Panc1 (cell line): Measurements from ENCODE around the gene GATAD2B. TPM values are rescaled to one million over a fixed set of nuclear protein-coding genes. Genes with fewer than 3 reads are reported as not detected.

ENCODE experiments used
- ATAC-seq: fragments of 200-7000 bp; cut with Tn5 transposase; 2 replicates; pipeline ENCODE4 v1.9.1; 2020; ENCODE audit warnings: mild to moderate bottlenecking, moderate library complexity
- BruUV-seq: library from RNA; stranded (reverse); fragments of 400-500 nt; replicated peaks from 2 replicates; lab custom pipeline; 2021; lab: Mats Ljungman, UMichigan
- CTCF ChIA-PET: fragments of 300-600 bp; sonication (Branson Sonifier 250); formaldehyde crosslinking; loops from one replicate; lab custom pipeline; 2022; ENCODE audit warnings: antibody characterized with exemption; lab: Charles Lee
- POLR2A ChIA-PET: fragments of 300-600 bp; sonication (Branson Sonifier 250); formaldehyde crosslinking; loops from one replicate; lab custom pipeline; 2022; ENCODE audit warnings: antibody characterized with exemption; lab: Charles Lee
- DNase-seq: peaks from one replicate; pipeline ENCODE4 v3.0.0-alpha.2; 2010; ENCODE audit warnings: low read depth, low spot score
- H3K27ac ChIP-seq: 2 replicates; pipeline ENCODE4 v1.5.1; 2011; ENCODE audit warnings: mild to moderate bottlenecking, low read length, inconsistent platforms
- H3K27me3 ChIP-seq: fragments of 200-500 bp; sonication (Bioruptor generic); 2 replicates; pipeline ENCODE4 v1.6.0; 2014; ENCODE audit warnings: low read length, inconsistent platforms; ENCODE audit not compliant: control insufficient read depth, insufficient read depth
- H3K36me3 ChIP-seq: fragments of 200-500 bp; sonication (Bioruptor generic); 2 replicates; pipeline ENCODE4 v1.5.1; 2014; ENCODE audit warnings: inconsistent platforms, mild to moderate bottlenecking, low read length, moderate library complexity; ENCODE audit not compliant: control insufficient read depth, insufficient read depth
- H3K4me1 ChIP-seq: 2 replicates; pipeline ENCODE4 v1.5.1; 2011; ENCODE audit warnings: inconsistent platforms, mild to moderate bottlenecking, low read length, moderate library complexity; ENCODE audit not compliant: control insufficient read depth, insufficient read depth
- H3K4me3 ChIP-seq, 2 experiments: 2 replicates each; pipeline ENCODE4 v1.5.1; 2011 to 2012; ENCODE audit warnings: low read depth in 2 of 2, low read length in 2 of 2, mild to moderate bottlenecking in 2 of 2, inconsistent platforms in 1 of 2, moderate library complexity in 1 of 2
- H3K9me3 ChIP-seq: fragments of 200-500 bp; sonication (Bioruptor generic); 2 replicates; pipeline ENCODE4 v1.5.1; 2014; ENCODE audit warnings: low read depth, mild to moderate bottlenecking, inconsistent platforms, low read length, moderate library complexity; ENCODE audit not compliant: control insufficient read depth, insufficient read depth
- POLR2AphosphoS5 ChIP-seq: IDR thresholded peaks from 2 replicates; pipeline ENCODE4 v1.6.1; 2012; ENCODE audit warnings: mild to moderate bottlenecking, low read depth, low read length, moderate library complexity
- SIN3A ChIP-seq: IDR thresholded peaks from 2 replicates; pipeline ENCODE4 v1.6.1; 2012; ENCODE audit warnings: low read depth, mild to moderate bottlenecking, low read length, moderate library complexity, borderline replicate concordance; ENCODE audit not compliant: insufficient read depth
- TCF7L2 ChIP-seq: IDR thresholded peaks from 2 replicates; pipeline ENCODE4 v1.6.1; 2011; ENCODE audit warnings: mild to moderate bottlenecking, low read depth, low read length, inconsistent platforms
- in situ Hi-C: cut with HindIII; loops from 2 replicates; pipeline ENCODE4 v1.10.0; 2016; ENCODE audit warnings: low sequenced_read_pairs, low pct_unique_long_range_greater_than_20kb
- intact Hi-C: fragments of 100-400 bp; cut with micrococcal nuclease; formaldehyde crosslinking; loops from one replicate; pipeline ENCODE4 v1.10.0; 2022; ENCODE audit not compliant: unreplicated experiment
- total RNA-seq: library from RNA; stranded (reverse); gene quantifications from one replicate; pipeline ENCODE4 v1.2.1, GENCODE V29; 2021; ENCODE audit not compliant: unreplicated experiment
- TF ChIP-seq, protein P1 (sequence below): fragments of 450-650 bp; IDR thresholded peaks from 2 replicates; pipeline ENCODE4 v1.5.1; 2017; ENCODE audit warnings: mild to moderate bottlenecking
- TF ChIP-seq, protein P2 (sequence below), 2 experiments: IDR thresholded peaks; 2 replicates each; pipeline ENCODE4 v1.6.1; 2011 to 2012; ENCODE audit warnings: low read depth in 2 of 2, control low read depth in 1 of 2, low read length in 1 of 2, mild to moderate bottlenecking in 1 of 2, moderate library complexity in 1 of 2; ENCODE audit not compliant: insufficient read depth in 1 of 2

The GATAD2B gene
- total RNA-seq, 1 experiment from 2014 or later: 47.2 TPM

DNA sequence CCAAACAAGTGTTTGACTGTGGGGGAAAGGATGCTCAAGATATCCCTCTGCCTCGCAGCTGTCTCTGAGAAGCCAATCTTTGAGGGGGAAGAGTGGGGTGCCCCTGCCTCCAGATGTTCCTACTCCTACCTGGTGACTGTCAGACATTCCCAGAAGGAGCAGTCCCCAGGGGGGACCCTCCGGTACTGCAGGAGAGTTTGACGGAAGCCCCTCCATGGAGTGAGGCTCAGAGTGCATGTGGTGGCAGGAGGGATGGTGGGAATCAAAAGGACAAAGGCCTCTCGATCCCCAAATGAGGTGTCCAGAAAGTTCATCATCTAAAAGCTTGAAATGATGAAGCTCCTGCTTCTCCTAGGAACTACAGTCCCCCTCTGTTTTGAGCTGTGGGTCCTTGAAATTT lies 142.2 kb downstream of the GATAD2B start:
- no peak for ATAC-seq
- no peak for TF ChIP-seq SIN3A
- TF ChIP-seq, protein P1, sequence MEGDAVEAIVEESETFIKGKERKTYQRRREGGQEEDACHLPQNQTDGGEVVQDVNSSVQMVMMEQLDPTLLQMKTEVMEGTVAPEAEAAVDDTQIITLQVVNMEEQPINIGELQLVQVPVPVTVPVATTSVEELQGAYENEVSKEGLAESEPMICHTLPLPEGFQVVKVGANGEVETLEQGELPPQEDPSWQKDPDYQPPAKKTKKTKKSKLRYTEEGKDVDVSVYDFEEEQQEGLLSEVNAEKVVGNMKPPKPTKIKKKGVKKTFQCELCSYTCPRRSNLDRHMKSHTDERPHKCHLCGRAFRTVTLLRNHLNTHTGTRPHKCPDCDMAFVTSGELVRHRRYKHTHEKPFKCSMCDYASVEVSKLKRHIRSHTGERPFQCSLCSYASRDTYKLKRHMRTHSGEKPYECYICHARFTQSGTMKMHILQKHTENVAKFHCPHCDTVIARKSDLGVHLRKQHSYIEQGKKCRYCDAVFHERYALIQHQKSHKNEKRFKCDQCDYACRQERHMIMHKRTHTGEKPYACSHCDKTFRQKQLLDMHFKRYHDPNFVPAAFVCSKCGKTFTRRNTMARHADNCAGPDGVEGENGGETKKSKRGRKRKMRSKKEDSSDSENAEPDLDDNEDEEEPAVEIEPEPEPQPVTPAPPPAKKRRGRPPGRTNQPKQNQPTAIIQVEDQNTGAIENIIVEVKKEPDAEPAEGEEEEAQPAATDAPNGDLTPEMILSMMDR: no peak
- TF ChIP-seq, protein P2, sequence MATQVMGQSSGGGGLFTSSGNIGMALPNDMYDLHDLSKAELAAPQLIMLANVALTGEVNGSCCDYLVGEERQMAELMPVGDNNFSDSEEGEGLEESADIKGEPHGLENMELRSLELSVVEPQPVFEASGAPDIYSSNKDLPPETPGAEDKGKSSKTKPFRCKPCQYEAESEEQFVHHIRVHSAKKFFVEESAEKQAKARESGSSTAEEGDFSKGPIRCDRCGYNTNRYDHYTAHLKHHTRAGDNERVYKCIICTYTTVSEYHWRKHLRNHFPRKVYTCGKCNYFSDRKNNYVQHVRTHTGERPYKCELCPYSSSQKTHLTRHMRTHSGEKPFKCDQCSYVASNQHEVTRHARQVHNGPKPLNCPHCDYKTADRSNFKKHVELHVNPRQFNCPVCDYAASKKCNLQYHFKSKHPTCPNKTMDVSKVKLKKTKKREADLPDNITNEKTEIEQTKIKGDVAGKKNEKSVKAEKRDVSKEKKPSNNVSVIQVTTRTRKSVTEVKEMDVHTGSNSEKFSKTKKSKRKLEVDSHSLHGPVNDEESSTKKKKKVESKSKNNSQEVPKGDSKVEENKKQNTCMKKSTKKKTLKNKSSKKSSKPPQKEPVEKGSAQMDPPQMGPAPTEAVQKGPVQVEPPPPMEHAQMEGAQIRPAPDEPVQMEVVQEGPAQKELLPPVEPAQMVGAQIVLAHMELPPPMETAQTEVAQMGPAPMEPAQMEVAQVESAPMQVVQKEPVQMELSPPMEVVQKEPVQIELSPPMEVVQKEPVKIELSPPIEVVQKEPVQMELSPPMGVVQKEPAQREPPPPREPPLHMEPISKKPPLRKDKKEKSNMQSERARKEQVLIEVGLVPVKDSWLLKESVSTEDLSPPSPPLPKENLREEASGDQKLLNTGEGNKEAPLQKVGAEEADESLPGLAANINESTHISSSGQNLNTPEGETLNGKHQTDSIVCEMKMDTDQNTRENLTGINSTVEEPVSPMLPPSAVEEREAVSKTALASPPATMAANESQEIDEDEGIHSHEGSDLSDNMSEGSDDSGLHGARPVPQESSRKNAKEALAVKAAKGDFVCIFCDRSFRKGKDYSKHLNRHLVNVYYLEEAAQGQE (IDR thresholded peaks at IDR 0.05; ENCODE audit: insufficient read depth in 1 of 2, low read depth in 2 of 2, low read length in 1 of 2): no peak
- Histone ChIP-seq H3K4me1 (peaks cover 9% of the 10 kb centered on the region), H3K4me3 (no peak overlapping the region), H3K27me3 (no peaks in the 10 kb centered on the region), H3K9me3 (no peaks in the 10 kb centered on the region), H3K27ac (no peak overlapping the region), H3K36me3 (peaks cover 3% of the 10 kb centered on the region; the same call in 1 of the 2 replicates)
- intact Hi-C loops (no loop called here), in situ Hi-C loops (no loop called here)
- DNase-seq: no peak
- POLR2A ChIA-PET: interaction anchor here (0.6 kb wide), 1 partner anchor 1552 kb away, joined by 4 read pairs; no protein-coding TSS in a partner anchor
- BruUV-seq: no TSS peak
- CTCF ChIA-PET: no interaction called here

DNA sequence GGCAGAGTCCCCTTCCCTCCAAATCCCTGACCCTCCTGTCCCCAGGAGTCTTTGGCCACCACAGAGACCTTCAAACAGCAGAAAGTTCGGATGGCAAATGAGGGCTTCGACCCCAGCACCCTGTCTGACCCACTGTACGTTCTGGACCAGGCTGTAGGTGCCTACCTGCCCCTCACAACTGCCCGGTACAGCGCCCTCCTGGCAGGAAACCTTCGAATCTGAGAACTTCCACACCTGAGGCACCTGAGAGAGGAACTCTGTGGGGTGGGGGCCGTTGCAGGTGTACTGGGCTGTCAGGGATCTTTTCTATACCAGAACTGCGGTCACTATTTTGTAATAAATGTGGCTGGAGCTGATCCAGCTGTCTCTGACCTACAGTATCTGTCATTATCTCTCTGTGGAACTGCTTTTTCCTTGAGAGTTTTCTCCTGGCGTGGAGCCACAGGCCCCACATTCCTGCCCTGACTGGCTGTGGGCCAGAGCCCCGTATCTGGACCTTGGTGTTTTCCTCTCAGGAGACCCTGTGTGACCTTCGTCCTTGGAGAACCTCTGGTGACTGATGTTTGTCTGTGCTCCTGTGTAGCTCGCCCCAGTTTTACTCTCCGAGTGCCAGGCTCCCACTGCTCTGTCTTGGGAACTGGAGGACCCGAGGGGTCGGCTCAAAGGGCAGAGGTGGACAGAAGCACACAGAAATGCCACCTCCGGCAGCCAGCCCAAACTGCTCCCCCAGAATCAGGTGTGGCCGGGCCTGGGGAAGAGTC lies 142.8 kb downstream of the GATAD2B start:
- ChIA-PET CTCF (no interaction called here), POLR2A (no interaction called here)
- no peaks in the 10 kb centered on the region for H3K27me3 ChIP-seq
- TF ChIP-seq SIN3A: no peak
- no peak for TF ChIP-seq POLR2AphosphoS5
- TF ChIP-seq, protein P2 (IDR thresholded peaks at IDR 0.05; ENCODE audit: insufficient read depth in 1 of 2, low read depth in 2 of 2, low read length in 1 of 2): no peak
- TF ChIP-seq TCF7L2: no peak
- TF ChIP-seq, protein P1: no peak
- no peaks in the 10 kb centered on the region for H3K9me3 ChIP-seq
- BruUV-seq: no TSS peak
- no peak for DNase-seq
- in situ Hi-C loops (no loop called here), intact Hi-C loops (loop anchor here (10.0 kb wide), 1 partner anchor 265 kb away; no protein-coding TSS in a partner anchor)
- no peak overlapping the region for H3K4me3 ChIP-seq
- no peak for ATAC-seq
- H3K36me3 ChIP-seq: peaks cover 3% of the 10 kb centered on the region; the same call in 1 of the 2 replicates
- H3K27ac ChIP-seq: no peak overlapping the region
- H3K4me1 ChIP-seq: peaks cover 9% of the 10 kb centered on the region
